Measurements from ENCODE around the gene MARVELD1.

DNA sequence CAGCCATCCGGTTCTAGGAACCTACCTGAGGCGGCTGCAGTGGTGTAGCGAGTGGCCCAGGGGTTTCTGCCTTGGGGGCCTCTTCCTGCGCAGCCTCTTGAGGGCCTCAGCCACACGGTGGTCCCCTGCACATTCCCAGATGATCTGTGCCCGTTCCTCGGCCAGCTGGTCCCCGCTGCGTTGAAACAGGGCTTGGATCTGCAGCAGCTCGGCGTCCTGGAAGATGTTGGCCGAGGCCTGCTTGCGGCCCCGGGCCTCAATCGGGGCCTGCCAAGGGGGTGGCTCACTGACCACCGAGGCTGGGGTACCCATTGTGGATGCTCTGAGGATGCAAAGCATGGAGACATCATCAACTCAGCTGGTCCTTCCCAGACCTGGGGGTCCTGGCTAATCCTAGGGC lies 33.9 kb upstream of the MARVELD1 start:
- TF ChIP-seq, protein P1, sequence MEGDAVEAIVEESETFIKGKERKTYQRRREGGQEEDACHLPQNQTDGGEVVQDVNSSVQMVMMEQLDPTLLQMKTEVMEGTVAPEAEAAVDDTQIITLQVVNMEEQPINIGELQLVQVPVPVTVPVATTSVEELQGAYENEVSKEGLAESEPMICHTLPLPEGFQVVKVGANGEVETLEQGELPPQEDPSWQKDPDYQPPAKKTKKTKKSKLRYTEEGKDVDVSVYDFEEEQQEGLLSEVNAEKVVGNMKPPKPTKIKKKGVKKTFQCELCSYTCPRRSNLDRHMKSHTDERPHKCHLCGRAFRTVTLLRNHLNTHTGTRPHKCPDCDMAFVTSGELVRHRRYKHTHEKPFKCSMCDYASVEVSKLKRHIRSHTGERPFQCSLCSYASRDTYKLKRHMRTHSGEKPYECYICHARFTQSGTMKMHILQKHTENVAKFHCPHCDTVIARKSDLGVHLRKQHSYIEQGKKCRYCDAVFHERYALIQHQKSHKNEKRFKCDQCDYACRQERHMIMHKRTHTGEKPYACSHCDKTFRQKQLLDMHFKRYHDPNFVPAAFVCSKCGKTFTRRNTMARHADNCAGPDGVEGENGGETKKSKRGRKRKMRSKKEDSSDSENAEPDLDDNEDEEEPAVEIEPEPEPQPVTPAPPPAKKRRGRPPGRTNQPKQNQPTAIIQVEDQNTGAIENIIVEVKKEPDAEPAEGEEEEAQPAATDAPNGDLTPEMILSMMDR (IDR thresholded peaks at IDR 0.05; ENCODE audit: low read depth, low read length), result no peak
- TF ChIP-seq POLR2A (IDR thresholded peaks at IDR 0.05; ENCODE audit: extremely low read depth, insufficient read length) (no peak), MYC (IDR thresholded peaks at IDR 0.05; ENCODE audit: low read depth, low read length) (no peak)
- TF ChIP-seq, protein P2, sequence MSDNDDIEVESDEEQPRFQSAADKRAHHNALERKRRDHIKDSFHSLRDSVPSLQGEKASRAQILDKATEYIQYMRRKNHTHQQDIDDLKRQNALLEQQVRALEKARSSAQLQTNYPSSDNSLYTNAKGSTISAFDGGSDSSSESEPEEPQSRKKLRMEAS (IDR thresholded peaks at IDR 0.05; ENCODE audit: low read depth, low read length), result no peak

Measured in NB4 (cell line).